DOHH2 (cell line): ENCODE measurements around the gene GLRA3.

Source experiments
- EZH2phosphoT487 ChIP-seq: fragments of 200-600 bp; sonication (generic); IDR thresholded peaks from 2 replicates; pipeline ENCODE4 v1.6.1; 2017; ENCODE audit warnings: borderline replicate concordance, mild to moderate bottlenecking, antibody characterized with exemption, low read length, moderate library complexity, mixed read lengths
- TF ChIP-seq, protein P1 (sequence below): fragments of 200-600 bp; sonication (generic); IDR thresholded peaks from one replicate; pipeline ENCODE4 v1.5.1; 2014; ENCODE audit warnings: antibody characterized with exemption, mild to moderate bottlenecking, low read depth, low read length; ENCODE audit not compliant: poor library complexity, severe bottlenecking

DNA sequence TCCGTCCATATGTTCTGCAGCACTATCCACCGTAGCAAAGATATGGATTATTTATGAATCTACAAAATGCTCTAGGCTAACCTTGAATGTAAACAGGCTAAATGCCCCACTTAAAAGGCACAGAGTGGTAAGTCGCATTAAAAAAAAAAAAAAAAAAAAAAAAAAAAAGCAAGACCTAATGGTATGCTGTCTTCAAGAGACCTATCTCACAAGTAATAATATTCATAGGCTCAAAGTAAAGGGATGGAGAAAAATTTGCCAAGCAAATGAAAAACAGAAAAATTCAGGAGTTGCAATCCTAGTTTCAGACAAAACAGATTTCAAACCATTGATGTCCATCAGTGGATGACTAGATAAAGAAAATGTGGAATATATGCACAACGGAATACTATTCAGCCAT lies 139.4 kb downstream of the GLRA3 start:
- TF ChIP-seq, protein P1, sequence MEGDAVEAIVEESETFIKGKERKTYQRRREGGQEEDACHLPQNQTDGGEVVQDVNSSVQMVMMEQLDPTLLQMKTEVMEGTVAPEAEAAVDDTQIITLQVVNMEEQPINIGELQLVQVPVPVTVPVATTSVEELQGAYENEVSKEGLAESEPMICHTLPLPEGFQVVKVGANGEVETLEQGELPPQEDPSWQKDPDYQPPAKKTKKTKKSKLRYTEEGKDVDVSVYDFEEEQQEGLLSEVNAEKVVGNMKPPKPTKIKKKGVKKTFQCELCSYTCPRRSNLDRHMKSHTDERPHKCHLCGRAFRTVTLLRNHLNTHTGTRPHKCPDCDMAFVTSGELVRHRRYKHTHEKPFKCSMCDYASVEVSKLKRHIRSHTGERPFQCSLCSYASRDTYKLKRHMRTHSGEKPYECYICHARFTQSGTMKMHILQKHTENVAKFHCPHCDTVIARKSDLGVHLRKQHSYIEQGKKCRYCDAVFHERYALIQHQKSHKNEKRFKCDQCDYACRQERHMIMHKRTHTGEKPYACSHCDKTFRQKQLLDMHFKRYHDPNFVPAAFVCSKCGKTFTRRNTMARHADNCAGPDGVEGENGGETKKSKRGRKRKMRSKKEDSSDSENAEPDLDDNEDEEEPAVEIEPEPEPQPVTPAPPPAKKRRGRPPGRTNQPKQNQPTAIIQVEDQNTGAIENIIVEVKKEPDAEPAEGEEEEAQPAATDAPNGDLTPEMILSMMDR: no peak
- no peak for TF ChIP-seq EZH2phosphoT487
